ENCODE data around the gene MPZ. TPM values are rescaled to one million over a fixed set of nuclear protein-coding genes. Genes with fewer than 3 reads are reported as not detected.

The MPZ gene
- total and polyA plus RNA-seq, 9 of the 15 experiments (the other 6 are each of a cell fraction or from before 2014, with no cell fraction given), result 0.22 to 16.6 (median 10.9) TPM

DNA sequence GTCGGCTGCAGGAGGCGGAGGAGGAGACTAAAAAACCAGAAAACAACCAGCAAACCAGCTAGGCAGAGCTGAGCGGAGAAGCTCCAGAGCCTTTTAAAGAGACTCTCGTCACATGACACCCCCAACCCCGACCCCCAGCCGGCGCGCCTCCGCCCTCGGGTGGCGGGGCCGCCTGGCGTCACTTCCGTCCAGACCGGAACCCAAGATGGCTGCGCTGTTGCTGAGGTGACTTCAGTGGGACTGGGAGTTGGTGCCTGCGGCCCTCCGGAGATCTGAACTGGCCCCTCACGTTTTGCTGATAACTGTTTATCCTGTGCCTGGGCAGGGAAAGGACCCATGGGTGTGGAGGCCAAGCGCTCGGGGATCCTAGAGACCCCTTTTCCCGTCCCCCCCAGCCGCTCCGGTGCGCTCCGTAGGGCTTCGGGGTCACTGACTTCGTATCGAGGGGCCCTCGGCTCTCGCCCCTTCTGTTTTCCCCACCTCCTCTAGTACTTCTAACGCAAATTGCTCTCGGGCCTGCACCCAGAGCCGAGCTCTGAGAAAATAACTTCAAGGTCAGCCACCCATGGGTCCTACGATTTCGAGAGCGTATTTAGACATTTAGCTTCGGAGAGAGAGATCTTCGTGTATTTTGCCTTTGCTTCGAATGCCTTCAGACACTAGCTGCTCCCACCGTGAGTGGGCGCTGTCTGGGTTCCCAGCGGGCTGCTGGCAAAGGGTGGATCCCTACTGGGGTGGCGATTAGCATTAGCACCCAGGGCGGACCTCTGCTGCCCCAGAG, 4.6 kb upstream of the MPZ start, which contains the start of gene SDHC (continued):
- TF ChIP-seq, protein P1, sequence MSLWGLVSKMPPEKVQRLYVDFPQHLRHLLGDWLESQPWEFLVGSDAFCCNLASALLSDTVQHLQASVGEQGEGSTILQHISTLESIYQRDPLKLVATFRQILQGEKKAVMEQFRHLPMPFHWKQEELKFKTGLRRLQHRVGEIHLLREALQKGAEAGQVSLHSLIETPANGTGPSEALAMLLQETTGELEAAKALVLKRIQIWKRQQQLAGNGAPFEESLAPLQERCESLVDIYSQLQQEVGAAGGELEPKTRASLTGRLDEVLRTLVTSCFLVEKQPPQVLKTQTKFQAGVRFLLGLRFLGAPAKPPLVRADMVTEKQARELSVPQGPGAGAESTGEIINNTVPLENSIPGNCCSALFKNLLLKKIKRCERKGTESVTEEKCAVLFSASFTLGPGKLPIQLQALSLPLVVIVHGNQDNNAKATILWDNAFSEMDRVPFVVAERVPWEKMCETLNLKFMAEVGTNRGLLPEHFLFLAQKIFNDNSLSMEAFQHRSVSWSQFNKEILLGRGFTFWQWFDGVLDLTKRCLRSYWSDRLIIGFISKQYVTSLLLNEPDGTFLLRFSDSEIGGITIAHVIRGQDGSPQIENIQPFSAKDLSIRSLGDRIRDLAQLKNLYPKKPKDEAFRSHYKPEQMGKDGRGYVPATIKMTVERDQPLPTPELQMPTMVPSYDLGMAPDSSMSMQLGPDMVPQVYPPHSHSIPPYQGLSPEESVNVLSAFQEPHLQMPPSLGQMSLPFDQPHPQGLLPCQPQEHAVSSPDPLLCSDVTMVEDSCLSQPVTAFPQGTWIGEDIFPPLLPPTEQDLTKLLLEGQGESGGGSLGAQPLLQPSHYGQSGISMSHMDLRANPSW (CRISPR knock-in tag; IDR thresholded peaks at IDR 0.05), result no peak
- no peak for TF ChIP-seq MAFG (tag; conservative IDR thresholded peaks at IDR 0.05)
- TF ChIP-seq ZNF41 (CRISPR knock-in tag; conservative IDR thresholded peaks at IDR 0.05), result no peak
- no peak for TF ChIP-seq DDX20 (tag; IDR thresholded peaks at IDR 0.05; ENCODE audit: low read depth)
- TF ChIP-seq ETV6 (IDR thresholded peaks at IDR 0.05; ENCODE audit: borderline replicate concordance in 1 of 2, low read depth in 2 of 2, low read length in 1 of 2), result no peak
- no peak for TF ChIP-seq ETV6 (CRISPR knock-in tag; IDR thresholded peaks at IDR 0.05; ENCODE audit: borderline replicate concordance)
- TF ChIP-seq MED1 (CRISPR knock-in tag; IDR thresholded peaks at IDR 0.05; ENCODE audit: borderline replicate concordance), result no peak
- no peak for TF ChIP-seq ZFP30 (CRISPR knock-in tag; IDR thresholded peaks at IDR 0.05; ENCODE audit: borderline replicate concordance)
- TF ChIP-seq, protein P2, sequence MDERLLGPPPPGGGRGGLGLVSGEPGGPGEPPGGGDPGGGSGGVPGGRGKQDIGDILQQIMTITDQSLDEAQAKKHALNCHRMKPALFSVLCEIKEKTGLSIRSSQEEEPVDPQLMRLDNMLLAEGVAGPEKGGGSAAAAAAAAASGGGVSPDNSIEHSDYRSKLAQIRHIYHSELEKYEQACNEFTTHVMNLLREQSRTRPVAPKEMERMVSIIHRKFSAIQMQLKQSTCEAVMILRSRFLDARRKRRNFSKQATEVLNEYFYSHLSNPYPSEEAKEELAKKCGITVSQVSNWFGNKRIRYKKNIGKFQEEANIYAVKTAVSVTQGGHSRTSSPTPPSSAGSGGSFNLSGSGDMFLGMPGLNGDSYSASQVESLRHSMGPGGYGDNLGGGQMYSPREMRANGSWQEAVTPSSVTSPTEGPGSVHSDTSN (CRISPR knock-in tag; IDR thresholded peaks at IDR 0.05; ENCODE audit: low read depth), result no peak
- TF ChIP-seq, protein P2 (tag; conservative IDR thresholded peaks at IDR 0.05; ENCODE audit: low read depth), result no peak
- TF ChIP-seq, protein P3, sequence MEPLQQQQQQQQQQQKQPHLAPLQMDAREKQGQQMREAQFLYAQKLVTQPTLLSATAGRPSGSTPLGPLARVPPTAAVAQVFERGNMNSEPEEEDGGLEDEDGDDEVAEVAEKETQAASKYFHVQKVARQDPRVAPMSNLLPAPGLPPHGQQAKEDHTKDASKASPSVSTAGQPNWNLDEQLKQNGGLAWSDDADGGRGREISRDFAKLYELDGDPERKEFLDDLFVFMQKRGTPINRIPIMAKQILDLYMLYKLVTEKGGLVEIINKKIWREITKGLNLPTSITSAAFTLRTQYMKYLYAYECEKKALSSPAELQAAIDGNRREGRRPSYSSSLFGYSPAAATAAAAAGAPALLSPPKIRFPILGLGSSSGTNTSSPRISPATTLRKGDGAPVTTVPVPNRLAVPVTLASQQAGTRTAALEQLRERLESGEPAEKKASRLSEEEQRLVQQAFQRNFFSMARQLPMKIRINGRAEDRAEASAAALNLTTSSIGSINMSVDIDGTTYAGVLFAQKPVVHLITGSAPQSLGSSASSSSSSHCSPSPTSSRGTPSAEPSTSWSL (CRISPR knock-in tag; IDR thresholded peaks at IDR 0.05; ENCODE audit: borderline replicate concordance), result no peak
- peak; percentile 40 for TF ChIP-seq KLF13 (tag; IDR thresholded peaks at IDR 0.05; ENCODE audit: borderline replicate concordance, low read depth)
- TF ChIP-seq KDM2B (CRISPR knock-in tag; IDR thresholded peaks at IDR 0.05), result no peak
- TF ChIP-seq, protein P4, sequence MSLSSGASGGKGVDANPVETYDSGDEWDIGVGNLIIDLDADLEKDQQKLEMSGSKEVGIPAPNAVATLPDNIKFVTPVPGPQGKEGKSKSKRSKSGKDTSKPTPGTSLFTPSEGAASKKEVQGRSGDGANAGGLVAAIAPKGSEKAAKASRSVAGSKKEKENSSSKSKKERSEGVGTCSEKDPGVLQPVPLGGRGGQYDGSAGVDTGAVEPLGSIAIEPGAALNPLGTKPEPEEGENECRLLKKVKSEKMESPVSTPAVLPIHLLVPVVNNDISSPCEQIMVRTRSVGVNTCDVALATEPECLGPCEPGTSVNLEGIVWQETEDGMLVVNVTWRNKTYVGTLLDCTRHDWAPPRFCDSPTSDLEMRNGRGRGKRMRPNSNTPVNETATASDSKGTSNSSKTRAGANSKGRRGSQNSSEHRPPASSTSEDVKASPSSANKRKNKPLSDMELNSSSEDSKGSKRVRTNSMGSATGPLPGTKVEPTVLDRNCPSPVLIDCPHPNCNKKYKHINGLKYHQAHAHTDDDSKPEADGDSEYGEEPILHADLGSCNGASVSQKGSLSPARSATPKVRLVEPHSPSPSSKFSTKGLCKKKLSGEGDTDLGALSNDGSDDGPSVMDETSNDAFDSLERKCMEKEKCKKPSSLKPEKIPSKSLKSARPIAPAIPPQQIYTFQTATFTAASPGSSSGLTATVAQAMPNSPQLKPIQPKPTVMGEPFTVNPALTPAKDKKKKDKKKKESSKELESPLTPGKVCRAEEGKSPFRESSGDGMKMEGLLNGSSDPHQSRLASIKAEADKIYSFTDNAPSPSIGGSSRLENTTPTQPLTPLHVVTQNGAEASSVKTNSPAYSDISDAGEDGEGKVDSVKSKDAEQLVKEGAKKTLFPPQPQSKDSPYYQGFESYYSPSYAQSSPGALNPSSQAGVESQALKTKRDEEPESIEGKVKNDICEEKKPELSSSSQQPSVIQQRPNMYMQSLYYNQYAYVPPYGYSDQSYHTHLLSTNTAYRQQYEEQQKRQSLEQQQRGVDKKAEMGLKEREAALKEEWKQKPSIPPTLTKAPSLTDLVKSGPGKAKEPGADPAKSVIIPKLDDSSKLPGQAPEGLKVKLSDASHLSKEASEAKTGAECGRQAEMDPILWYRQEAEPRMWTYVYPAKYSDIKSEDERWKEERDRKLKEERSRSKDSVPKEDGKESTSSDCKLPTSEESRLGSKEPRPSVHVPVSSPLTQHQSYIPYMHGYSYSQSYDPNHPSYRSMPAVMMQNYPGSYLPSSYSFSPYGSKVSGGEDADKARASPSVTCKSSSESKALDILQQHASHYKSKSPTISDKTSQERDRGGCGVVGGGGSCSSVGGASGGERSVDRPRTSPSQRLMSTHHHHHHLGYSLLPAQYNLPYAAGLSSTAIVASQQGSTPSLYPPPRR (CRISPR knock-in tag; IDR thresholded peaks at IDR 0.05; ENCODE audit: borderline replicate concordance), result no peak
